Right lobe of liver (tissue), 4 donors: ENCODE measurements around the gene TBC1D10A.

Experiments used
- POLR2A ChIP-seq: fragments of 450-650 bp; IDR thresholded peaks from one replicate; pipeline ENCODE4 v1.6.1; 2017; ENCODE audit warnings: antibody characterized with exemption, mild to moderate bottlenecking
- TF ChIP-seq, protein P1 (sequence below), 4 donors: fragments of 200-600 bp in 3 of 4; fragments of 450-650 bp in 1 of 4; IDR thresholded peaks; one replicate each; pipeline versions ENCODE4 v1.5.1 to v1.8.0; 2016 to 2022; ENCODE audit warnings: antibody characterized with exemption in 4 of 4, mild to moderate bottlenecking in 2 of 4
- donor health status: DM: no; HTN: no; CAD: no.
- donor health status: DM: no; HTN: no; CAD: no.
- donor health status: DM: no; HTN: yes; CAD: no.

DNA sequence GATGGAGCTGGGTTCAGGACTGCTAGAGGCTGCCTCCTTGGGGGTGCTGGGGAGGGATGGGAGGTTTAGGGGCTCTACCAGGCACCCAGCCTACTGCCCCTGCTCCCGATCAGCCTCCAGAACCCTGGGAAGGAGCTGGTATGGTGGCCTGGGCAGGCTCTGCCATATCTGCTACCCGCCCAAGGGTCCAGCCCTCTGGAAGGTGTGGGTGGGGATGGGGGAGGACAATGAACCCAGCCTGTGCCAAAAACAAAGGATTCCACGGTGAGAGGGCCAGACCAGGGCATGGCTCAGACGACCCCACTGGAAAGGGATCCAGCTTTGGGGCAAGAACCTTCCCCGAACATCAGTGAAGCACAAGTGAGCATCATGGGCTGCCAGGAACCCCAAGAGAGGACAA lies 40.4 kb downstream of the TBC1D10A start:
- TF ChIP-seq, protein P1, sequence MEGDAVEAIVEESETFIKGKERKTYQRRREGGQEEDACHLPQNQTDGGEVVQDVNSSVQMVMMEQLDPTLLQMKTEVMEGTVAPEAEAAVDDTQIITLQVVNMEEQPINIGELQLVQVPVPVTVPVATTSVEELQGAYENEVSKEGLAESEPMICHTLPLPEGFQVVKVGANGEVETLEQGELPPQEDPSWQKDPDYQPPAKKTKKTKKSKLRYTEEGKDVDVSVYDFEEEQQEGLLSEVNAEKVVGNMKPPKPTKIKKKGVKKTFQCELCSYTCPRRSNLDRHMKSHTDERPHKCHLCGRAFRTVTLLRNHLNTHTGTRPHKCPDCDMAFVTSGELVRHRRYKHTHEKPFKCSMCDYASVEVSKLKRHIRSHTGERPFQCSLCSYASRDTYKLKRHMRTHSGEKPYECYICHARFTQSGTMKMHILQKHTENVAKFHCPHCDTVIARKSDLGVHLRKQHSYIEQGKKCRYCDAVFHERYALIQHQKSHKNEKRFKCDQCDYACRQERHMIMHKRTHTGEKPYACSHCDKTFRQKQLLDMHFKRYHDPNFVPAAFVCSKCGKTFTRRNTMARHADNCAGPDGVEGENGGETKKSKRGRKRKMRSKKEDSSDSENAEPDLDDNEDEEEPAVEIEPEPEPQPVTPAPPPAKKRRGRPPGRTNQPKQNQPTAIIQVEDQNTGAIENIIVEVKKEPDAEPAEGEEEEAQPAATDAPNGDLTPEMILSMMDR (IDR thresholded peaks at IDR 0.05), result no peak
- TF ChIP-seq POLR2A, result no peak
